PFSK-1 (cell line): ENCODE data around the gene SORL1-AS1.

Experiments
- FOXP2 ChIP-seq: optimal IDR thresholded peaks from 2 replicates; pipeline ENCODE3; 2011; ENCODE audit warnings: borderline replicate concordance, control low read depth, inconsistent platforms; ENCODE audit not compliant: insufficient read depth; ENCODE audit errors: extremely low read length, extremely low read depth
- POLR2AphosphoS5 ChIP-seq: IDR thresholded peaks from 2 replicates; pipeline ENCODE4 v1.6.1; 2012; ENCODE audit warnings: low read depth, mild to moderate bottlenecking, control low read depth, low read length, moderate library complexity
- REST ChIP-seq, 2 experiments: IDR thresholded peaks; 2 replicates each; pipeline versions ENCODE4 v1.6.1 to v1.8.0; 2011 to 2012; ENCODE audit warnings: low read depth in 2 of 2, low read length in 2 of 2, control low read depth in 1 of 2, inconsistent platforms in 1 of 2, mild to moderate bottlenecking in 1 of 2, moderate library complexity in 1 of 2; ENCODE audit not compliant: insufficient read depth in 1 of 2
- SIN3A ChIP-seq: IDR thresholded peaks from 2 replicates; pipeline ENCODE4 v1.6.1; 2012; ENCODE audit warnings: mild to moderate bottlenecking, low read length, moderate library complexity, borderline replicate concordance; ENCODE audit not compliant: insufficient read depth
- TAF1 ChIP-seq: IDR thresholded peaks from 2 replicates; pipeline ENCODE4 v1.6.1; 2012; ENCODE audit warnings: low read length, control low read depth, borderline replicate concordance; ENCODE audit not compliant: insufficient read depth

The SORL1-AS1 gene

DNA sequence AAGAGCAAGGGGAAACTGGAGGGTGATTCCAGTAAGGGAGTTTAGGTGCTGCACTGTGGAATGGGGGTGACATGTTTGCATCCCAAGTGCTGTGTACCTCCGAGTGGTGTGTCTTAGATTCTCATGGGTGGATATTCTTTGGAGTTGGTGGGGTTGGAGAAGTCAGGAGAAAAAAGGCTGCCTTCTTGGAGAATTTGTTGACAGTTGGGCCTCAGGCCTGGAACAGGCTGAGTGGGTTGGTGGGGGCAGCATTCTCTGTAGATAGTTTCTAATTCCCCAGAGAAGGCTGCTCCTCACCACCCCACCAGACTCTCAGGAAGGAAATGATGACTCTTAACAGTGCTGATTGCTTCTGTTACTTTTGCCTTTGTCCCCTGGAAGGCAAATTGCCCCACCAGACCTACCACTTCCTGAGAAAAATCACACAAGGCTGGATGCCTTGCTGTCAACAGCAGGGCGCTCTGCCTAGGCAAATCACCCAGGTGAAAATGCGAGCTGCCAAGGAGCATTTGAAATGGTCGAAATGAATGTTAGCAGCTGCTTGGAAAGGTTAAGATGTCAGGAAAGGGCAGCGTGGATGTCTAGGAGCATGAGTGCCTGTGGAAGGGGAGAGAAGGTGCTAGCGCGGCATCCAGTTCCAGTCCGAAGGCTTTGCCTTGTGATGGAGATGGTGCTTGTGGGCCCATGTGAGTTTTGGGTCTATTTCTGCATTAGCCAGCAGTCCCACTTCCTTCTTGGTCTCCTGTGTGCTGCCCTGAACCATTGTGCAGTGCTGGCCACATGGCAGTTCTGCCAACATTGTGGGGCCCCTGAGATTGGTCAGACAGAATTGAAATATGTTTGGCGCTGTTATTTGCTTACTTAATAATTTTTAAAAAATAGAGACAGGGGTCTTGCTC lies 29.7 kb upstream of the SORL1-AS1 start:
- TF ChIP-seq SIN3A (no peak), TAF1 (no peak), FOXP2 (no peak), REST (IDR thresholded peaks at IDR 0.05; ENCODE audit: insufficient read depth in 1 of 2, low read depth in 2 of 2, low read length in 2 of 2) (no peak)

DNA sequence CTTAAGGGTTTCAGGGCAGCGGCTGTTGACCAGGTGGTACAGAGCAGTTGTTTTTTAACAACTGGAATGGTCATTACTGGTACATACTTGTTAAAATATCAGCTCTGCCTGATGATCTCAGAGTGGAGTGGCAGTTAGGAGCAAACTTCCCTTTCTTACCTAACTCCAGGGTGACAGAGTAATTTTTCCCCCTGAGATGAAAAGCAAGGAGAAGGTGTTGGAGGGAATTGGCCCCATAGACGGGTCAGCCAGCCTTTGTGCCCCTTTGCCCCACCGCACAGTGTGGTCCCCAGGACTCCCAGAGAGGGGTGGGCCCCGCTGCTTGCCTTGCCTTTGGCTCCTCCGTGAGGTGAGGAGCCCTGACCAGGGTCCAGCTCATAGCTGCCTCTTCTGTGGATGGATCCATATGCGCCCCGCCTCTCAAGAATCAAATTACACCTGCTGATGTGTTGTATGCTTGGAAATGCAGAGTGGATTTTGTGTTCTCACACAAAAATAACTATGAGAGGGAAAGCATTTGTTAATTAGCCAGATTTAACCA lies 27.0 kb upstream of the SORL1-AS1 start:
- TF ChIP-seq SIN3A (no peak), REST (IDR thresholded peaks at IDR 0.05; ENCODE audit: insufficient read depth in 1 of 2, low read depth in 2 of 2, low read length in 2 of 2) (no peak), FOXP2 (no peak), TAF1 (no peak), POLR2AphosphoS5 (no peak)

GRCh38 chr11:121478895-121479697 lies 26.3 kb upstream of the SORL1-AS1 start:
- no peak for TF ChIP-seq FOXP2
- TF ChIP-seq TAF1, result no peak
- no peak for TF ChIP-seq REST (IDR thresholded peaks at IDR 0.05; ENCODE audit: insufficient read depth in 1 of 2, low read depth in 2 of 2, low read length in 2 of 2)

DNA sequence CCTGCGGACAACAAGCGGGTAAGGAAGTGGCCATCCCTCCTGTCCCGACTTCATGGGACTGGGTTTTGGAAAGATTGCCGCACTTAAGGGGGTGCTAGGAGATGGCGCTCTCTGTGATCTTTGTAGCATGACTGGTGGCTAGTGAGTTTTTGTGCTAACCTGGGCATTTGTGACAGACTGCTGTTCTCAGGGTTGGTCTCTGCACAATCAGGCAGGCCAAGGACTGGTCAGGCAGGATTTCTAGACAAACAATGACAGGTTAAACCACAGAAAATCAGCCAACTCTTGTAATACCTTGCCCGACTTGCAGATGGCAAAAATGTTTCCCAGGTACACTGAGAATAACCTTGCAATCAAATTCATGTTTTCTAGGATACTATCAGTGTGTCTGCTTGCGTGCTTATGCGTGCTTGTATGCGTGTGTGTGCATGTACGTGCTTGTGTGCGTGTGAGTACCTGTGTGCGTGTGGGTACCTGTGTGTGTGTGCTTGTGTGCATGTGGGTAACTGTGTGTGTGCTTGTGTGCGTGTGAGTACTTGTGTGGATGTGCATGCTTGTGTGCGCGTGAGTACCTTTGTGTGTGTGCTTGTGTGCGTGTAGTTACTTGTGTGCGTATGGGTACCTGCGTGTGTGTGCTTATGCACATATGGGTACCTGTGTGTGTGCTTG lies 25.6 kb upstream of the SORL1-AS1 start:
- TF ChIP-seq FOXP2 (no peak), TAF1 (no peak), REST (IDR thresholded peaks at IDR 0.05; ENCODE audit: insufficient read depth in 1 of 2, low read depth in 2 of 2, low read length in 2 of 2) (no peak), POLR2AphosphoS5 (no peak), SIN3A (no peak)
